ENCODE data around the gene NEU3. TPM values are rescaled to one million over a fixed set of nuclear protein-coding genes. Genes with fewer than 3 reads are reported as not detected.
A peak's percentile ranks its signal among the peaks of the same experiment; 100 is the strongest.

The NEU3 gene
- 6.4 and 11.2 TPM in 2 replicates for total RNA-seq

- peak within 1 kb of the TSS; percentile 86 for H3K4me3 ChIP-seq (ENCODE audit: low read depth, low read length)
- TF ChIP-seq CTCF (IDR thresholded peaks at IDR 0.05; ENCODE audit: insufficient read depth, low read depth, low read length): no peak
- peak; percentile 65 for DNase-seq (ENCODE audit: low read depth)
These were observed at the start of gene NEU3 for GRCh38 chr11:74988541-74989259. Gene NEU3 (plus strand): TSS chr11:74988933. CDS start chr11:74989061, 128 bp downstream.

- no peak overlapping the region for H3K4me3 ChIP-seq (ENCODE audit: low read depth, low read length)
- TF ChIP-seq CTCF (IDR thresholded peaks at IDR 0.05; ENCODE audit: insufficient read depth, low read depth, low read length): no peak
- no peak for DNase-seq (ENCODE audit: low read depth)
These were observed 47.2 kb upstream of the NEU3 start for GRCh38 chr11:74941492-74941891.

- TF ChIP-seq CTCF (IDR thresholded peaks at IDR 0.05; ENCODE audit: insufficient read depth, low read depth, low read length): no peak
- H3K4me3 ChIP-seq (ENCODE audit: low read depth, low read length): no peak overlapping the region
- DNase-seq (ENCODE audit: low read depth): no peak
These were observed 46.5 kb upstream of the NEU3 start for GRCh38 chr11:74942073-74942759.

- no peak for TF ChIP-seq CTCF (IDR thresholded peaks at IDR 0.05; ENCODE audit: insufficient read depth, low read depth, low read length)
- peak overlapping the region; percentile 100 for H3K4me3 ChIP-seq (ENCODE audit: low read depth, low read length)
- DNase-seq (ENCODE audit: low read depth): peak; percentile 48
These were observed 40.2 kb upstream of the NEU3 start for GRCh38 chr11:74948546-74948897.

- TF ChIP-seq CTCF (IDR thresholded peaks at IDR 0.05; ENCODE audit: insufficient read depth, low read depth, low read length): no peak
- DNase-seq (ENCODE audit: low read depth): peak; percentile 99
- peak within 1 kb of the TSS; percentile 100 for H3K4me3 ChIP-seq (ENCODE audit: low read depth, low read length)
These were observed 39.6 kb upstream of the NEU3 start, which contains the start of the genes SPCS2 and XRRA1 for GRCh38 chr11:74948898-74949752. Gene SPCS2 (plus strand): TSS chr11:74949266. CDS start chr11:74949286, 20 bp downstream. Gene XRRA1 (minus strand): TSS chr11:74949091. CDS start chr11:74940878, 8,213 bp downstream.

- TF ChIP-seq CTCF (IDR thresholded peaks at IDR 0.05; ENCODE audit: insufficient read depth, low read depth, low read length): no peak
- no peak for DNase-seq (ENCODE audit: low read depth)
- peak overlapping the region; percentile 100 for H3K4me3 ChIP-seq (ENCODE audit: low read depth, low read length)
These were observed 39.0 kb upstream of the NEU3 start for GRCh38 chr11:74949753-74950137.
